GM23248 (cell line): Measurements from ENCODE around the gene HDAC4. TPM values are rescaled to one million over a fixed set of nuclear protein-coding genes. Genes with fewer than 3 reads are reported as not detected.

Experiments used
- DNase-seq: peaks from one replicate; pipeline ENCODE4 v3.0.0-alpha.2; 2015
- H2AFZ ChIP-seq: fragments of 200-600 bp; sonication (generic); 2 replicates; pipeline ENCODE4 v1.6.1; 2016; ENCODE audit warnings: antibody characterized with exemption
- H3F3A ChIP-seq: fragments of 200-600 bp; sonication (generic); 2 replicates; pipeline ENCODE4 v1.6.1; 2016; ENCODE audit warnings: mild to moderate bottlenecking, antibody characterized with exemption, mixed run types; ENCODE audit not compliant: insufficient read depth
- H3K27ac ChIP-seq: fragments of 200-600 bp; sonication (generic); 2 replicates; pipeline ENCODE4 v1.5.1; 2016; ENCODE audit warnings: mild to moderate bottlenecking
- H3K27me3 ChIP-seq: fragments of 200-600 bp; sonication (generic); replicated peaks from 2 replicates; pipeline ENCODE4 v1.6.1; 2016; ENCODE audit warnings: mild to moderate bottlenecking; ENCODE audit not compliant: insufficient read depth
- H3K36me3 ChIP-seq: fragments of 200-600 bp; sonication (generic); 2 replicates; pipeline ENCODE4 v1.6.1; 2016; ENCODE audit warnings: low read depth, mild to moderate bottlenecking
- H3K4me1 ChIP-seq: fragments of 200-600 bp; sonication (generic); 2 replicates; pipeline ENCODE4 v1.6.1; 2016; ENCODE audit warnings: mild to moderate bottlenecking; ENCODE audit not compliant: insufficient read depth
- H3K4me2 ChIP-seq: fragments of 200-600 bp; sonication (generic); one replicate; pipeline ENCODE4 v1.6.1; 2016; ENCODE audit warnings: mild to moderate bottlenecking; ENCODE audit not compliant: unreplicated experiment
- H3K4me3 ChIP-seq: fragments of 200-600 bp; sonication (generic); 2 replicates; pipeline ENCODE4 v1.5.1; 2016; ENCODE audit warnings: mild to moderate bottlenecking
- H3K79me2 ChIP-seq: fragments of 200-600 bp; sonication (generic); 2 replicates; pipeline ENCODE4 v1.6.1; 2016; ENCODE audit warnings: mild to moderate bottlenecking; ENCODE audit not compliant: insufficient read depth
- H3K9ac ChIP-seq: fragments of 200-600 bp; sonication (generic); 2 replicates; pipeline ENCODE4 v1.6.1; 2016; ENCODE audit warnings: mild to moderate bottlenecking
- H3K9me2 ChIP-seq: fragments of 200-600 bp; sonication (generic); 2 replicates; pipeline ENCODE4 v1.6.1; 2016; ENCODE audit warnings: mixed run types, mild to moderate bottlenecking, moderate library complexity; ENCODE audit not compliant: insufficient read depth
- H3K9me3 ChIP-seq: fragments of 200-600 bp; sonication (generic); one replicate; pipeline ENCODE4 v1.6.1; 2017; ENCODE audit warnings: low read depth
- H4K20me1 ChIP-seq: fragments of 200-600 bp; sonication (generic); 2 replicates; pipeline ENCODE4 v1.6.0; 2016; ENCODE audit not compliant: insufficient read depth
- EZH2 ChIP-seq: fragments of 200-600 bp; sonication (generic); IDR thresholded peaks from 2 replicates; pipeline ENCODE4 v1.6.1; 2018; ENCODE audit warnings: antibody characterized with exemption, mild to moderate bottlenecking; ENCODE audit not compliant: insufficient read depth, poor library complexity, severe bottlenecking
- EZH2phosphoT487 ChIP-seq: fragments of 200-600 bp; sonication (generic); IDR thresholded peaks from 2 replicates; pipeline ENCODE4 v1.6.1; 2018; ENCODE audit warnings: antibody characterized with exemption, moderate library complexity, mild to moderate bottlenecking, low read depth; ENCODE audit not compliant: insufficient read depth
- WGBS, 2 experiments: methylation state at CpG; one replicate each; pipeline ENCODE4 v1.1.6; 2015 to 2017; ENCODE audit warnings: low lambda C conversion rate in 2 of 2, low coverage in 1 of 2; ENCODE audit errors: missing lambda C conversion rate in 2 of 2; 5-methylcytosine and 5-hydroxymethylcytosine counted together
- in situ Hi-C: fragments of 300-500 bp; cut with MboI; formaldehyde crosslinking; loops from 2 replicates; pipeline ENCODE4 v1.15.0; 2020
- polyA plus RNA-seq: library from polyadenylated mRNA; unstranded; fragments of >200 nt; fragmentation: Nextera tagmentation; extraction: Ambion mirVana; gene quantifications from 2 replicates; pipeline ENCODE4 v1.2.1, GENCODE V29; 2016
- total RNA-seq: library from RNA; depleted of rRNA; stranded (reverse); fragments of >200 nt; shearing (Covaris generic); gene quantifications from 2 replicates; pipeline ENCODE4 v1.2.3, GENCODE V29; 2014

The HDAC4 gene
- total and polyA plus RNA-seq, 2 experiments from 2014 or later = 2.1 to 6.3 TPM

- Histone ChIP-seq H3K9ac (no peak overlapping the region), H3K9me2 (no peaks in the 10 kb centered on the region), H3K36me3 (no peaks in the 10 kb centered on the region), H3K27me3 (no peaks in the 10 kb centered on the region), H3K4me2 (no peak overlapping the region), H3K27ac (no peak overlapping the region), H2AFZ (no peak overlapping the region), H3K9me3 (no peaks in the 10 kb centered on the region), H3F3A (no peaks in the 10 kb centered on the region), H3K4me3 (no peak overlapping the region), H3K79me2 (peaks cover 18% of the 10 kb centered on the region), H3K4me1 (no peaks in the 10 kb centered on the region), H4K20me1 (no peaks in the 10 kb centered on the region)
- WGBS, 2 experiments = 91 to 96% methylated on average over 2 of the region's 2 CpGs
- no peak for DNase-seq
- TF ChIP-seq EZH2 (no peak), EZH2phosphoT487 (no peak)
- in situ Hi-C loops = no loop called here
Observed at GRCh38 chr2:239341840-239342239, 59.0 kb downstream of the HDAC4 start.

GRCh38 chr2:239341146-239341732 is 59.6 kb downstream of the HDAC4 start:
- Histone ChIP-seq H3K9ac (no peak overlapping the region), H3K9me2 (no peaks in the 10 kb centered on the region), H3F3A (no peaks in the 10 kb centered on the region), H3K79me2 (peaks cover 13% of the 10 kb centered on the region), H3K4me1 (no peaks in the 10 kb centered on the region), H3K27me3 (no peaks in the 10 kb centered on the region), H3K4me2 (no peak overlapping the region), H3K9me3 (no peaks in the 10 kb centered on the region), H3K27ac (no peak overlapping the region), H2AFZ (no peak overlapping the region), H4K20me1 (no peaks in the 10 kb centered on the region), H3K4me3 (no peak overlapping the region), H3K36me3 (no peaks in the 10 kb centered on the region)
- 93 to 95% methylated on average over 8 of the region's 8 CpGs for WGBS, 2 experiments
- in situ Hi-C loops = no loop called here
- no peak for DNase-seq
- no peak for TF ChIP-seq EZH2
- TF ChIP-seq EZH2phosphoT487 = no peak

- Histone ChIP-seq H4K20me1 (no peaks in the 10 kb centered on the region), H3K36me3 (no peaks in the 10 kb centered on the region), H3K9me2 (no peaks in the 10 kb centered on the region), H2AFZ (no peak overlapping the region), H3K9me3 (no peaks in the 10 kb centered on the region), H3K27ac (no peak overlapping the region), H3F3A (no peaks in the 10 kb centered on the region), H3K4me2 (no peak overlapping the region), H3K4me1 (no peaks in the 10 kb centered on the region), H3K27me3 (no peaks in the 10 kb centered on the region), H3K9ac (no peak overlapping the region), H3K79me2 (peaks cover 11% of the 10 kb centered on the region), H3K4me3 (no peak overlapping the region)
- no peak for DNase-seq
- in situ Hi-C loops = no loop called here
- 81 to 82% methylated on average over 7 of the region's 7 CpGs for WGBS, 2 experiments
- TF ChIP-seq EZH2phosphoT487 = no peak
- TF ChIP-seq EZH2 = no peak
Observed at GRCh38 chr2:239339726-239340601, 60.9 kb downstream of the HDAC4 start.

- in situ Hi-C loops = no loop called here
- H3K9ac ChIP-seq = no peak overlapping the region
- WGBS, 2 experiments = 75 to 81% methylated on average over 6 of the region's 6 CpGs
Observed at GRCh38 chr2:239339241-239339640, 61.6 kb downstream of the HDAC4 start.

More at GRCh38 chr2:239339241-239339640, 61.6 kb downstream of the HDAC4 start:
- H3K4me3 ChIP-seq = no peak overlapping the region
- TF ChIP-seq EZH2 (no peak), EZH2phosphoT487 (no peak)
- H3K9me2 ChIP-seq = no peaks in the 10 kb centered on the region
- no peak for DNase-seq
- no peak overlapping the region for H3K27ac ChIP-seq
- no peaks in the 10 kb centered on the region for H3F3A ChIP-seq
- no peaks in the 10 kb centered on the region for H3K36me3 ChIP-seq
- H3K4me2 ChIP-seq = no peak overlapping the region
- H3K9me3 ChIP-seq = no peaks in the 10 kb centered on the region
- peaks cover 11% of the 10 kb centered on the region for H3K79me2 ChIP-seq
- no peaks in the 10 kb centered on the region for H3K27me3 ChIP-seq
- no peak overlapping the region for H2AFZ ChIP-seq
- H3K4me1 ChIP-seq = no peaks in the 10 kb centered on the region
- H4K20me1 ChIP-seq = no peaks in the 10 kb centered on the region
